Central memory CD8-positive, alpha-beta T cell (primary cell): Measurements from ENCODE around the gene TMEM79.

Experiments
- ATAC-seq: fragments of 150-1000 bp; cut with Tn5 transposase; replicated peaks from 2 replicates; pipeline ENCODE4 v1.10.0; 2022; ENCODE audit warnings: mild to moderate bottlenecking, moderate FRiP score, moderate number of reproducible peaks; ENCODE audit not compliant: poor library complexity, severe bottlenecking; ENCODE audit errors: extremely low read depth
- DNase-seq, 2 donors: peaks; one replicate each; pipeline ENCODE4 v3.0.0; 2021; ENCODE audit warnings: low spot score in 2 of 2
- H3K27ac Mint-ChIP-seq: one replicate; pipeline ENCODE4 v1.8.0; 2022; ENCODE audit warnings: low read depth, mild to moderate bottlenecking, moderate library complexity, mixed read lengths
- H3K27me3 Mint-ChIP-seq: one replicate; pipeline ENCODE4 v1.8.0; 2022; ENCODE audit warnings: mixed read lengths
- H3K36me3 Mint-ChIP-seq: one replicate; pipeline ENCODE4 v1.8.0; 2022; ENCODE audit warnings: mild to moderate bottlenecking, moderate library complexity, mixed read lengths; ENCODE audit not compliant: insufficient read depth
- H3K4me1 Mint-ChIP-seq: one replicate; pipeline ENCODE4 v1.8.0; 2022; ENCODE audit warnings: mixed read lengths
- H3K4me3 Mint-ChIP-seq: one replicate; pipeline ENCODE4 v1.8.0; 2022; ENCODE audit warnings: mild to moderate bottlenecking, moderate library complexity, mixed read lengths
- H3K9me3 Mint-ChIP-seq: one replicate; pipeline ENCODE4 v1.8.0; 2022; ENCODE audit warnings: mixed read lengths

The TMEM79 gene

GRCh38 chr1:156247460-156248322 lies 36.4 kb upstream of the TMEM79 start, which contains the start of gene PAQR6:
Gene PAQR6 (minus strand): TSS chr1:156248056. CDS start chr1:156246731, 1,325 bp downstream.
- Mint-ChIP-seq H3K4me1 (peaks cover 15% of the 10 kb centered on the region), H3K9me3 (no peaks in the 10 kb centered on the region), H3K4me3 (peak within 1 kb of the TSS; percentile 36), H3K36me3 (peaks cover 19% of the 10 kb centered on the region), H3K27me3 (no peaks in the 10 kb centered on the region), H3K27ac (peak within 1 kb of the TSS; percentile 44)
- ATAC-seq, result no peak
- no peak for DNase-seq

GRCh38 chr1:156248323-156248683 lies 35.8 kb upstream of the TMEM79 start:
- H3K9me3 Mint-ChIP-seq, result no peaks in the 10 kb centered on the region
- H3K4me3 Mint-ChIP-seq, result no peak overlapping the region
- H3K4me1 Mint-ChIP-seq, result peaks cover 15% of the 10 kb centered on the region
- ATAC-seq (no peak), DNase-seq (no peak)
- no peaks in the 10 kb centered on the region for H3K27me3 Mint-ChIP-seq
- peak overlapping the region; percentile 44 for H3K27ac Mint-ChIP-seq
- peaks cover 21% of the 10 kb centered on the region for H3K36me3 Mint-ChIP-seq

- Mint-ChIP-seq H3K27ac (no peak overlapping the region), H3K27me3 (no peaks in the 10 kb centered on the region), H3K36me3 (peaks cover 24% of the 10 kb centered on the region), H3K9me3 (no peaks in the 10 kb centered on the region), H3K4me3 (no peak overlapping the region), H3K4me1 (peaks cover 11% of the 10 kb centered on the region)
- ATAC-seq (no peak), DNase-seq (no peak)
These were observed 34.5 kb upstream of the TMEM79 start for GRCh38 chr1:156249593-156249992.

- H3K36me3 Mint-ChIP-seq, result peaks cover 33% of the 10 kb centered on the region
- DNase-seq, result no peak
These were observed 32.6 kb upstream of the TMEM79 start for GRCh38 chr1:156251527-156251926.

GRCh38 chr1:156253634-156254033 lies 30.5 kb upstream of the TMEM79 start:
- Mint-ChIP-seq H3K36me3 (peaks cover 46% of the 10 kb centered on the region), H3K27ac (no peak overlapping the region), H3K4me3 (no peak overlapping the region), H3K27me3 (no peaks in the 10 kb centered on the region), H3K4me1 (no peaks in the 10 kb centered on the region), H3K9me3 (no peaks in the 10 kb centered on the region)
- ATAC-seq, result no peak
- no peak for DNase-seq

More at GRCh38 chr1:156251527-156251926, 32.6 kb upstream of the TMEM79 start:
- Mint-ChIP-seq H3K9me3 (no peaks in the 10 kb centered on the region), H3K27me3 (no peaks in the 10 kb centered on the region), H3K4me1 (no peaks in the 10 kb centered on the region), H3K27ac (no peak overlapping the region), H3K4me3 (no peak overlapping the region)
- ATAC-seq, result no peak

- DNase-seq (no peak), ATAC-seq (peak; percentile 32)
- no peaks in the 10 kb centered on the region for H3K4me1 Mint-ChIP-seq
- no peak overlapping the region for H3K4me3 Mint-ChIP-seq
- H3K27me3 Mint-ChIP-seq, result no peaks in the 10 kb centered on the region
- H3K36me3 Mint-ChIP-seq, result peaks cover 65% of the 10 kb centered on the region
- H3K9me3 Mint-ChIP-seq, result no peaks in the 10 kb centered on the region
- H3K27ac Mint-ChIP-seq, result no peak overlapping the region
These were observed 26.4 kb upstream of the TMEM79 start for GRCh38 chr1:156257711-156258110.

- H3K27me3 Mint-ChIP-seq, result no peaks in the 10 kb centered on the region
- no peak for ATAC-seq
- peaks cover 68% of the 10 kb centered on the region for H3K36me3 Mint-ChIP-seq
- no peaks in the 10 kb centered on the region for H3K4me1 Mint-ChIP-seq
- no peak overlapping the region for H3K27ac Mint-ChIP-seq
- H3K9me3 Mint-ChIP-seq, result no peaks in the 10 kb centered on the region
- no peak overlapping the region for H3K4me3 Mint-ChIP-seq
- DNase-seq, result no peak
These were observed 25.3 kb upstream of the TMEM79 start for GRCh38 chr1:156258859-156259258.

GRCh38 chr1:156259805-156260204 lies 24.3 kb upstream of the TMEM79 start:
- Mint-ChIP-seq H3K27ac (no peak overlapping the region), H3K9me3 (no peaks in the 10 kb centered on the region), H3K36me3 (peaks cover 71% of the 10 kb centered on the region)

GRCh38 chr1:156260896-156261295 lies 23.2 kb upstream of the TMEM79 start:
- ATAC-seq (no peak), DNase-seq (no peak)
- H3K4me3 Mint-ChIP-seq, result no peak overlapping the region
- peaks cover 75% of the 10 kb centered on the region for H3K36me3 Mint-ChIP-seq
- H3K9me3 Mint-ChIP-seq, result no peaks in the 10 kb centered on the region
- H3K27me3 Mint-ChIP-seq, result no peaks in the 10 kb centered on the region
- H3K4me1 Mint-ChIP-seq, result no peaks in the 10 kb centered on the region
- peak overlapping the region; percentile 2 for H3K27ac Mint-ChIP-seq

More at GRCh38 chr1:156259805-156260204, 24.3 kb upstream of the TMEM79 start:
- DNase-seq (no peak), ATAC-seq (no peak)
- no peaks in the 10 kb centered on the region for H3K4me1 Mint-ChIP-seq
- no peak overlapping the region for H3K4me3 Mint-ChIP-seq
- H3K27me3 Mint-ChIP-seq, result no peaks in the 10 kb centered on the region

GRCh38 chr1:156262461-156263287 lies 21.5 kb upstream of the TMEM79 start:
- Mint-ChIP-seq H3K4me3 (no peak overlapping the region), H3K36me3 (peaks cover 72% of the 10 kb centered on the region), H3K4me1 (no peaks in the 10 kb centered on the region), H3K9me3 (no peaks in the 10 kb centered on the region), H3K27ac (no peak overlapping the region), H3K27me3 (no peaks in the 10 kb centered on the region)
- DNase-seq (no peak), ATAC-seq (no peak)

- H3K4me1 Mint-ChIP-seq, result no peaks in the 10 kb centered on the region
- no peak overlapping the region for H3K27ac Mint-ChIP-seq
- no peak for DNase-seq
- no peak for ATAC-seq
- no peaks in the 10 kb centered on the region for H3K9me3 Mint-ChIP-seq
- no peak overlapping the region for H3K4me3 Mint-ChIP-seq
- no peaks in the 10 kb centered on the region for H3K27me3 Mint-ChIP-seq
- H3K36me3 Mint-ChIP-seq, result peaks cover 75% of the 10 kb centered on the region
These were observed 20.9 kb upstream of the TMEM79 start for GRCh38 chr1:156263288-156263655.

GRCh38 chr1:156266051-156266450 lies 18.1 kb upstream of the TMEM79 start:
- ATAC-seq, result no peak
- Mint-ChIP-seq H3K9me3 (no peaks in the 10 kb centered on the region), H3K4me3 (no peak overlapping the region), H3K27ac (peak overlapping the region; percentile 36), H3K36me3 (peaks cover 63% of the 10 kb centered on the region), H3K27me3 (no peaks in the 10 kb centered on the region), H3K4me1 (no peaks in the 10 kb centered on the region)
- DNase-seq, result no peak

GRCh38 chr1:156268336-156268735 lies 15.8 kb upstream of the TMEM79 start:
- no peak for ATAC-seq

More at GRCh38 chr1:156268336-156268735, 15.8 kb upstream of the TMEM79 start:
- H3K36me3 Mint-ChIP-seq, result peaks cover 62% of the 10 kb centered on the region
- no peaks in the 10 kb centered on the region for H3K27me3 Mint-ChIP-seq
- no peak overlapping the region for H3K4me3 Mint-ChIP-seq
- H3K4me1 Mint-ChIP-seq, result no peaks in the 10 kb centered on the region
- DNase-seq, result no peak
- H3K9me3 Mint-ChIP-seq, result no peaks in the 10 kb centered on the region
- no peak overlapping the region for H3K27ac Mint-ChIP-seq
